Astrocyte of the cerebellum (primary cell): Measurements from ENCODE around the gene ZNF662.

ENCODE experiments used
- DNase-seq: peaks from one replicate; pipeline ENCODE4 v3.0.0-alpha.2; 2011; ENCODE audit warnings: low read depth
- H3K4me3 ChIP-seq: 2 replicates; pipeline ENCODE4 v1.5.1; 2011; ENCODE audit warnings: mild to moderate bottlenecking, low read depth, low read length, moderate library complexity
- in situ Hi-C: cut with HindIII; loops from 2 replicates; pipeline ENCODE4 v1.10.0; 2017; ENCODE audit warnings: low sequenced_read_pairs
- TF ChIP-seq, protein P1 (sequence below): IDR thresholded peaks from 2 replicates; pipeline ENCODE4 v1.5.1; 2012; ENCODE audit warnings: low read length, low read depth, moderate library complexity, mild to moderate bottlenecking; ENCODE audit errors: missing control alignments

The ZNF662 gene

GRCh38 chr3:42905740-42906069, 237 bp upstream of the ZNF662 start:
- in situ Hi-C loops: no loop called here
- H3K4me3 ChIP-seq: peak overlapping the region; percentile 43

GRCh38 chr3:42906848-42907183, 874 bp downstream of the ZNF662 start:
- in situ Hi-C loops: no loop called here
- DNase-seq: no peak
- TF ChIP-seq, protein P1, sequence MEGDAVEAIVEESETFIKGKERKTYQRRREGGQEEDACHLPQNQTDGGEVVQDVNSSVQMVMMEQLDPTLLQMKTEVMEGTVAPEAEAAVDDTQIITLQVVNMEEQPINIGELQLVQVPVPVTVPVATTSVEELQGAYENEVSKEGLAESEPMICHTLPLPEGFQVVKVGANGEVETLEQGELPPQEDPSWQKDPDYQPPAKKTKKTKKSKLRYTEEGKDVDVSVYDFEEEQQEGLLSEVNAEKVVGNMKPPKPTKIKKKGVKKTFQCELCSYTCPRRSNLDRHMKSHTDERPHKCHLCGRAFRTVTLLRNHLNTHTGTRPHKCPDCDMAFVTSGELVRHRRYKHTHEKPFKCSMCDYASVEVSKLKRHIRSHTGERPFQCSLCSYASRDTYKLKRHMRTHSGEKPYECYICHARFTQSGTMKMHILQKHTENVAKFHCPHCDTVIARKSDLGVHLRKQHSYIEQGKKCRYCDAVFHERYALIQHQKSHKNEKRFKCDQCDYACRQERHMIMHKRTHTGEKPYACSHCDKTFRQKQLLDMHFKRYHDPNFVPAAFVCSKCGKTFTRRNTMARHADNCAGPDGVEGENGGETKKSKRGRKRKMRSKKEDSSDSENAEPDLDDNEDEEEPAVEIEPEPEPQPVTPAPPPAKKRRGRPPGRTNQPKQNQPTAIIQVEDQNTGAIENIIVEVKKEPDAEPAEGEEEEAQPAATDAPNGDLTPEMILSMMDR: no peak
- H3K4me3 ChIP-seq: peak overlapping the region; percentile 43

More at GRCh38 chr3:42905740-42906069, 237 bp upstream of the ZNF662 start:
- TF ChIP-seq, protein P1: no peak
- no peak for DNase-seq

DNA sequence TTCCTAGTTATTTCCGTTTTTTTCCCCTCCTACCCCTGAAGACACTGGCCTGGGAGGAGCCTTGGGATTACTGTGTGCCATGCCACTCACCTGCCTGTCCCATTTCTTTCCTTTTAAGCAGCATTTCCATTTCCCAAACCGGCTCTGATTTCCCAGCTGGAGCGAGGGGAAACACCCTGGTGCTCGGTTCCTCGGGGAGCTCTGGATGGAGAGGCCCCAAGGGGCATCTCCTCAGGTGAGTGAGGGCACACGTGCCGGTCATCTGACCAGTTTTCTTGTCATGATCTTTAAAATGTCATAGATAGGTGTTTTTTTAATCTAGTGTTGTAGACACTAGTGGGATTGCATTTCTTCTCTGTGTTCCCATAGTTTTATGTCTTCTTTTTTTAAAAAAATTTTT, 2.7 kb downstream of the ZNF662 start:
- H3K4me3 ChIP-seq: no peak overlapping the region
- TF ChIP-seq, protein P1: no peak
- in situ Hi-C loops: no loop called here
- no peak for DNase-seq

- TF ChIP-seq, protein P1: no peak
- in situ Hi-C loops: no loop called here
- no peak overlapping the region for H3K4me3 ChIP-seq
- DNase-seq: no peak
Observed at GRCh38 chr3:42911551-42911950, 5.6 kb downstream of the ZNF662 start.

DNA sequence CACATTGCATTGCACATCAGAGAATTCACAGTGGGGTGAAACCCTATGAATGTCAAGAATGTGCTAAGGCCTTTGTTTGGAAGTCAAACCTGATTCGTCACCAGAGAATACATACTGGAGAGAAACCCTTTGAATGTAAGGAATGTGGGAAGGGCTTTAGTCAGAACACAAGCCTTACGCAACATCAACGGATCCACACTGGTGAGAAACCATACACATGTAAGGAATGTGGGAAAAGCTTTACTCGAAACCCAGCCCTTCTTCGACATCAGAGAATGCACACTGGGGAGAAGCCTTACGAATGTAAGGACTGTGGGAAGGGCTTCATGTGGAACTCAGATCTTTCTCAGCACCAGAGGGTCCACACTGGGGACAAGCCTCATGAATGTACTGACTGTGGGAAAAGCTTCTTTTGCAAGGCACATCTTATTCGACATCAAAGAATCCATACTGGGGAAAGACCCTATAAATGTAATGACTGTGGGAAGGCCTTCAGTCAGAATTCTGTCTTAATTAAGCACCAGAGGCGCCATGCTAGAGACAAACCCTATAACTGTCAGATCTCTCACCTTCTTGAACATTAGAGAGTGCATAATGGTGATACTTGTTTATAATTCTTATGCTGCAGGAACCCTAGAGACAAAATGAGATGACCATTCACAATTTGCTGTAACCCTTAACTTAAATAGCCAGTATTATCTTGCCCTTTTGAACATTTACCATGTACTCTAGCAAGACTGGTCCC, 9.0 kb downstream of the ZNF662 start:
- no peak for DNase-seq
- in situ Hi-C loops: loop anchor here (5.0 kb wide), 1 partner anchor 53 kb away; no protein-coding TSS in a partner anchor
- TF ChIP-seq, protein P1: no peak
- H3K4me3 ChIP-seq: no peak overlapping the region

- no peak for DNase-seq
- in situ Hi-C loops: no loop called here
- TF ChIP-seq, protein P1: no peak
- H3K4me3 ChIP-seq: no peak overlapping the region
Observed at GRCh38 chr3:42923606-42924005, 17.7 kb downstream of the ZNF662 start.
